Caco-2 (cell line): ENCODE data around the gene C1S. TPM values are rescaled to one million over a fixed set of nuclear protein-coding genes. Genes with fewer than 3 reads are reported as not detected.

Experiments used
- BruUV-seq: library from RNA; stranded (reverse); fragments of 400-500 nt; replicated peaks from 2 replicates; lab custom pipeline; 2021; lab: Mats Ljungman, UMichigan
- CTCF ChIA-PET: fragments of 300-600 bp; sonication (Branson Sonifier 250); formaldehyde crosslinking; loops from one replicate; lab custom pipeline; 2022; ENCODE audit warnings: antibody characterized with exemption; lab: Charles Lee
- POLR2A ChIA-PET: fragments of 300-600 bp; sonication (Branson Sonifier 250); formaldehyde crosslinking; loops from one replicate; lab custom pipeline; 2022; ENCODE audit warnings: antibody characterized with exemption; lab: Charles Lee
- DNase-seq, 2 experiments: peaks; one replicate each; pipeline versions ENCODE4 v3.0.0 to v3.0.0-alpha.2; 2020 to 2022
- H3K27me3 ChIP-seq: replicated peaks from 2 replicates; pipeline ENCODE4 v1.6.0; 2011; ENCODE audit warnings: low read length; ENCODE audit not compliant: control insufficient read depth, insufficient read depth
- H3K36me3 ChIP-seq: 2 replicates; pipeline ENCODE4 v1.5.1; 2011; ENCODE audit warnings: low read length; ENCODE audit not compliant: control insufficient read depth, insufficient read depth
- H3K4me1 ChIP-seq: fragments of 250-450 bp; sonication (Bioruptor Pico); 2 replicates; pipeline ENCODE4 v1.5.1; 2020; ENCODE audit warnings: mild to moderate bottlenecking
- H3K4me3 ChIP-seq: 2 replicates; pipeline ENCODE4 v1.5.1; 2011; ENCODE audit warnings: low read depth, mild to moderate bottlenecking, control low read depth, low read length
- H3K9me3 ChIP-seq: fragments of 250-450 bp; sonication (Bioruptor Pico); 2 replicates; pipeline ENCODE4 v1.5.1; 2020; ENCODE audit warnings: mild to moderate bottlenecking, moderate library complexity
- H3K27ac Mint-ChIP-seq: one replicate; pipeline ENCODE4 v1.8.0; 2022; ENCODE audit warnings: mixed read lengths; ENCODE audit not compliant: unreplicated experiment
- H3K27me3 Mint-ChIP-seq: one replicate; pipeline ENCODE4 v1.8.0; 2022; ENCODE audit warnings: mixed read lengths; ENCODE audit not compliant: insufficient read depth, unreplicated experiment
- H3K36me3 Mint-ChIP-seq: one replicate; pipeline ENCODE4 v1.8.0; 2022; ENCODE audit warnings: mild to moderate bottlenecking, mixed read lengths; ENCODE audit not compliant: insufficient read depth, unreplicated experiment
- H3K4me1 Mint-ChIP-seq: one replicate; pipeline ENCODE4 v1.8.0; 2022; ENCODE audit warnings: low read depth, mixed read lengths; ENCODE audit not compliant: unreplicated experiment
- H3K4me3 Mint-ChIP-seq: one replicate; pipeline ENCODE4 v1.8.0; 2022; ENCODE audit warnings: mild to moderate bottlenecking, moderate library complexity, mixed read lengths; ENCODE audit not compliant: unreplicated experiment
- H3K9me3 Mint-ChIP-seq: one replicate; pipeline ENCODE4 v1.8.0; 2022; ENCODE audit warnings: mixed read lengths; ENCODE audit not compliant: unreplicated experiment
- CTCF ChIP-seq, 2 experiments: fragments of 200-600 bp in 1 of 2; IDR thresholded peaks; 1 replicate in 1 of 2; 2 replicates in 1 of 2; pipeline versions ENCODE4 v1.5.1 to v1.8.0; 2011 to 2022; ENCODE audit warnings: antibody characterized with exemption in 1 of 2, control low read depth in 1 of 2, inconsistent platforms in 1 of 2, low read depth in 1 of 2, low read length in 1 of 2, mild to moderate bottlenecking in 1 of 2, moderate library complexity in 1 of 2; ENCODE audit not compliant: insufficient read depth in 1 of 2, severe bottlenecking in 1 of 2, unreplicated experiment in 1 of 2
- intact Hi-C: fragments of 100-400 bp; cut with micrococcal nuclease; formaldehyde crosslinking; loops from one replicate; pipeline ENCODE4 v1.10.0; 2022; ENCODE audit not compliant: unreplicated experiment
- total RNA-seq: library from RNA; stranded (reverse); gene quantifications from 2 replicates; pipeline ENCODE4 v1.2.3, GENCODE V29; 2022

The C1S gene
- total RNA-seq, 1 experiment from 2014 or later, result 6.1 TPM

GRCh38 chr12:7019043-7019569 lies 41.4 kb upstream of the C1S start:
- Histone ChIP-seq H3K27me3 (no peaks in the 10 kb centered on the region), H3K9me3 (no peaks in the 10 kb centered on the region), H3K4me3 (peak overlapping the region; percentile 65), H3K4me1 (peaks cover 19% of the 10 kb centered on the region), H3K36me3 (0 out of 2 replicates have a peak, but pooled peaks cover 1% of the 10 kb centered on the region)
- CTCF ChIA-PET, result interaction anchor here (1.0 to 1.8 kb wide), 10 partner anchors 17 to 253 kb away, joined by 3 to 23 read pairs (median 10); partner anchors contain the start of gene PTMS
- intact Hi-C loops, result loop anchor here (5.0 kb wide), 2 partner anchors 73 to 88 kb away; partner anchors contain the start of genes C1R and C1RL
- H3K27me3 Mint-ChIP-seq, result no peaks in the 10 kb centered on the region
- peak overlapping the region; percentile 88 for H3K4me3 Mint-ChIP-seq
- H3K36me3 Mint-ChIP-seq, result peaks cover 9% of the 10 kb centered on the region
- no peak for DNase-seq
- BruUV-seq, result TSS peak; percentile 73
- no peak for TF ChIP-seq CTCF (IDR thresholded peaks at IDR 0.05; ENCODE audit: insufficient read depth in 1 of 2, low read depth in 1 of 2, low read length in 1 of 2, severe bottlenecking in 1 of 2, unreplicated experiment in 1 of 2)
- no peaks in the 10 kb centered on the region for H3K9me3 Mint-ChIP-seq
- POLR2A ChIA-PET, result interaction anchor here (0.5 to 2.0 kb wide), 10 partner anchors 15 to 75 kb away, joined by 3 to 20 read pairs (median 8); partner anchors contain the start of genes C12orf57, EMG1, PHB2 and RNU7-1
- H3K27ac Mint-ChIP-seq, result peak overlapping the region; percentile 72
- peaks cover 22% of the 10 kb centered on the region for H3K4me1 Mint-ChIP-seq

- no TSS peak for BruUV-seq
- Mint-ChIP-seq H3K4me3 (no peak overlapping the region), H3K4me1 (peaks cover 9% of the 10 kb centered on the region), H3K9me3 (no peaks in the 10 kb centered on the region), H3K27ac (no peak overlapping the region), H3K36me3 (peaks cover 9% of the 10 kb centered on the region), H3K27me3 (no peaks in the 10 kb centered on the region)
- peaks cover 12% of the 10 kb centered on the region for H3K4me1 ChIP-seq
- intact Hi-C loops, result no loop called here
- no peak for DNase-seq
- H3K9me3 ChIP-seq, result no peaks in the 10 kb centered on the region
- CTCF ChIA-PET, result interaction anchor here (0.6 to 1.0 kb wide), 2 partner anchors 22 to 57 kb away, joined by 3 read pairs; no protein-coding TSS in a partner anchor
- POLR2A ChIA-PET, result no interaction called here
- no peaks in the 10 kb centered on the region for H3K36me3 ChIP-seq
- H3K27me3 ChIP-seq, result no peaks in the 10 kb centered on the region
- no peak overlapping the region for H3K4me3 ChIP-seq
- TF ChIP-seq CTCF (IDR thresholded peaks at IDR 0.05; ENCODE audit: insufficient read depth in 1 of 2, low read depth in 1 of 2, low read length in 1 of 2, severe bottlenecking in 1 of 2, unreplicated experiment in 1 of 2), result no peak
Measured at GRCh38 chr12:7021956-7022355, 38.6 kb upstream of the C1S start.

- Histone ChIP-seq H3K36me3 (no peaks in the 10 kb centered on the region), H3K4me3 (no peak overlapping the region), H3K27me3 (no peaks in the 10 kb centered on the region), H3K4me1 (peaks cover 7% of the 10 kb centered on the region), H3K9me3 (no peaks in the 10 kb centered on the region)
- intact Hi-C loops, result no loop called here
- no peaks in the 10 kb centered on the region for H3K4me1 Mint-ChIP-seq
- ChIA-PET POLR2A (no interaction called here), CTCF (no interaction called here)
- H3K27me3 Mint-ChIP-seq, result no peaks in the 10 kb centered on the region
- H3K9me3 Mint-ChIP-seq, result no peaks in the 10 kb centered on the region
- no peak overlapping the region for H3K27ac Mint-ChIP-seq
- TF ChIP-seq CTCF (IDR thresholded peaks at IDR 0.05; ENCODE audit: insufficient read depth in 1 of 2, low read depth in 1 of 2, low read length in 1 of 2, severe bottlenecking in 1 of 2, unreplicated experiment in 1 of 2), result no peak
- no TSS peak for BruUV-seq
- H3K36me3 Mint-ChIP-seq, result peaks cover 5% of the 10 kb centered on the region
- no peak overlapping the region for H3K4me3 Mint-ChIP-seq
- DNase-seq, result no peak
Measured at GRCh38 chr12:7023114-7023513, 37.4 kb upstream of the C1S start.
